Glutamatergic neuron (in vitro differentiated cells): ENCODE results near the gene AP2S1. TPM values are rescaled to one million over a fixed set of nuclear protein-coding genes. Genes with fewer than 3 reads are reported as not detected.

ENCODE experiments used
- DNase-seq: peaks from one replicate; pipeline ENCODE4 v3.0.0; 2022
- H3K27ac Mint-ChIP-seq: one replicate; pipeline ENCODE4 v1.8.0; 2020; ENCODE audit warnings: mild to moderate bottlenecking, mixed read lengths, inconsistent platforms; ENCODE audit not compliant: unreplicated experiment
- H3K27me3 Mint-ChIP-seq: one replicate; pipeline ENCODE4 v1.8.0; 2020; ENCODE audit warnings: mild to moderate bottlenecking, moderate library complexity, mixed read lengths, inconsistent platforms; ENCODE audit not compliant: unreplicated experiment
- H3K36me3 Mint-ChIP-seq: one replicate; pipeline ENCODE4 v1.8.0; 2020; ENCODE audit warnings: mild to moderate bottlenecking, mixed read lengths, inconsistent platforms; ENCODE audit not compliant: unreplicated experiment
- H3K4me1 Mint-ChIP-seq: one replicate; pipeline ENCODE4 v1.8.0; 2020; ENCODE audit warnings: mild to moderate bottlenecking, low read depth, mixed read lengths, inconsistent platforms; ENCODE audit not compliant: unreplicated experiment
- H3K4me3 Mint-ChIP-seq: one replicate; pipeline ENCODE4 v1.8.0; 2020; ENCODE audit warnings: mild to moderate bottlenecking, mixed read lengths, inconsistent platforms; ENCODE audit not compliant: unreplicated experiment
- H3K9me3 Mint-ChIP-seq: one replicate; pipeline ENCODE4 v1.8.0; 2020; ENCODE audit warnings: mild to moderate bottlenecking, moderate library complexity, mixed read lengths, inconsistent platforms; ENCODE audit not compliant: unreplicated experiment
- CTCF ChIP-seq: fragments of 200-600 bp; sonication (generic); IDR thresholded peaks from one replicate; pipeline ENCODE4 v1.5.0; 2021; ENCODE audit not compliant: partially characterized antibody, unreplicated experiment
- total RNA-seq: library from RNA; stranded (reverse); fragmentation: NEBNext Ultra II Directional; extraction: Animal tissue kit (Norgen Biotek cat#: 25700); gene quantifications from one replicate; pipeline ENCODE4 v1.2.1, GENCODE V29; 2021; ENCODE audit not compliant: unreplicated experiment

Gene AP2S1
- total RNA-seq, 1 donor from 2014 or later, result 95.4 TPM

- Mint-ChIP-seq H3K4me1 (peaks cover 1% of the 10 kb centered on the region), H3K27me3 (peaks cover 5% of the 10 kb centered on the region), H3K27ac (no peak overlapping the region), H3K4me3 (no peak overlapping the region), H3K9me3 (peaks cover 7% of the 10 kb centered on the region), H3K36me3 (peaks cover 6% of the 10 kb centered on the region)
- DNase-seq, result no peak
- no peak for TF ChIP-seq CTCF
Observed at GRCh38 chr19:46834984-46835383, 15.7 kb downstream of the AP2S1 start.

GRCh38 chr19:46834121-46834520 lies 16.5 kb downstream of the AP2S1 start:
- no peak for DNase-seq
- Mint-ChIP-seq H3K4me1 (peaks cover 2% of the 10 kb centered on the region), H3K36me3 (peaks cover 6% of the 10 kb centered on the region), H3K9me3 (peaks cover 7% of the 10 kb centered on the region), H3K27me3 (peaks cover 5% of the 10 kb centered on the region), H3K27ac (no peak overlapping the region), H3K4me3 (no peak overlapping the region)
- no peak for TF ChIP-seq CTCF

GRCh38 chr19:46830864-46831263 lies 19.8 kb downstream of the AP2S1 start:
- peaks cover 7% of the 10 kb centered on the region for H3K9me3 Mint-ChIP-seq
- H3K27me3 Mint-ChIP-seq, result peaks cover 5% of the 10 kb centered on the region

GRCh38 chr19:46828484-46828883 lies 22.2 kb downstream of the AP2S1 start:
- Mint-ChIP-seq H3K27ac (no peak overlapping the region), H3K4me1 (peaks cover 4% of the 10 kb centered on the region), H3K4me3 (no peak overlapping the region), H3K27me3 (peaks cover 4% of the 10 kb centered on the region), H3K36me3 (peaks cover 11% of the 10 kb centered on the region), H3K9me3 (peaks cover 4% of the 10 kb centered on the region)
- TF ChIP-seq CTCF, result no peak
- no peak for DNase-seq

More at GRCh38 chr19:46830864-46831263, 19.8 kb downstream of the AP2S1 start:
- no peak for DNase-seq
- TF ChIP-seq CTCF, result no peak
- H3K27ac Mint-ChIP-seq, result no peak overlapping the region
- peaks cover 6% of the 10 kb centered on the region for H3K36me3 Mint-ChIP-seq
- peaks cover 4% of the 10 kb centered on the region for H3K4me1 Mint-ChIP-seq
- H3K4me3 Mint-ChIP-seq, result no peak overlapping the region

GRCh38 chr19:46825731-46826055 lies 25.0 kb downstream of the AP2S1 start:
- TF ChIP-seq CTCF, result no peak
- peaks cover 8% of the 10 kb centered on the region for H3K4me1 Mint-ChIP-seq
- peaks cover 4% of the 10 kb centered on the region for H3K27me3 Mint-ChIP-seq
- H3K9me3 Mint-ChIP-seq, result no peaks in the 10 kb centered on the region
- peaks cover 5% of the 10 kb centered on the region for H3K36me3 Mint-ChIP-seq
- H3K27ac Mint-ChIP-seq, result no peak overlapping the region
- H3K4me3 Mint-ChIP-seq, result no peak overlapping the region
- DNase-seq, result no peak
